Smooth muscle cell (in vitro differentiated cells): ENCODE measurements around the gene PTPRN2. TPM values are rescaled to one million over a fixed set of nuclear protein-coding genes. Genes with fewer than 3 reads are reported as not detected.

Source experiments
- DNase-seq: peaks from one replicate; lab custom pipeline; 2025; ENCODE audit not compliant: unreplicated experiment; lab: John Stamatoyannopoulos, UW
- H2AFZ ChIP-seq: fragments of 200-600 bp; sonication (generic); 2 replicates; pipeline ENCODE4 v1.6.0; 2016; ENCODE audit warnings: antibody characterized with exemption, low read depth, mild to moderate bottlenecking
- H3F3A ChIP-seq: fragments of 200-600 bp; sonication (generic); 2 replicates; pipeline ENCODE4 v1.6.0; 2017; ENCODE audit warnings: antibody characterized with exemption, low read depth
- H3K27ac ChIP-seq: fragments of 200-600 bp; sonication (generic); 2 replicates; pipeline ENCODE4 v1.5.1; 2016; ENCODE audit warnings: low read depth, mild to moderate bottlenecking
- H3K27me3 ChIP-seq: fragments of 200-600 bp; sonication (generic); 2 replicates; pipeline ENCODE4 v1.6.1; 2016; ENCODE audit warnings: low read depth, mild to moderate bottlenecking
- H3K36me3 ChIP-seq: fragments of 200-600 bp; sonication (generic); 2 replicates; pipeline ENCODE4 v1.5.1; 2016; ENCODE audit warnings: low read depth
- H3K4me1 ChIP-seq: fragments of 200-600 bp; sonication (generic); 2 replicates; pipeline ENCODE4 v1.5.1; 2016; ENCODE audit warnings: low read depth
- H3K4me2 ChIP-seq: fragments of 200-600 bp; sonication (generic); 2 replicates; pipeline ENCODE4 v1.6.0; 2016; ENCODE audit warnings: mild to moderate bottlenecking
- H3K4me3 ChIP-seq: fragments of 200-600 bp; sonication (generic); 2 replicates; pipeline ENCODE4 v1.5.1; 2016; ENCODE audit warnings: mild to moderate bottlenecking
- H3K79me2 ChIP-seq: fragments of 200-600 bp; sonication (generic); 2 replicates; pipeline ENCODE4 v1.6.0; 2016; ENCODE audit warnings: low read depth, mild to moderate bottlenecking
- H3K9ac ChIP-seq: fragments of 200-600 bp; sonication (generic); 2 replicates; pipeline ENCODE4 v1.6.0; 2016; ENCODE audit warnings: low read depth
- H3K9me3 ChIP-seq: fragments of 200-600 bp; sonication (generic); replicated peaks from 2 replicates; pipeline ENCODE4 v1.5.1; 2016; ENCODE audit warnings: low read depth
- H4K20me1 ChIP-seq: fragments of 200-600 bp; sonication (generic); 2 replicates; pipeline ENCODE4 v1.6.0; 2016; ENCODE audit warnings: low read depth
- WGBS: methylation state at CpG from one replicate; pipeline ENCODE4 v1.1.7; 2016; ENCODE audit warnings: low lambda C conversion rate; 5-methylcytosine and 5-hydroxymethylcytosine counted together
- polyA plus RNA-seq: library from polyadenylated mRNA; unstranded; fragments of >200 nt; fragmentation: Nextera tagmentation; extraction: Ambion mirVana; gene quantifications from 2 replicates; pipeline ENCODE4 v1.2.1, GENCODE V29; 2016
- total RNA-seq: library from RNA; depleted of rRNA; stranded (reverse); fragments of >200 nt; gene quantifications from 2 replicates; pipeline ENCODE4 v1.2.3, GENCODE V29; 2014
- TF ChIP-seq, protein P1 (sequence below): fragments of 200-600 bp; sonication (generic); IDR thresholded peaks from 2 replicates; pipeline ENCODE4 v1.5.1; 2017; ENCODE audit warnings: borderline replicate concordance, mild to moderate bottlenecking, antibody characterized with exemption; ENCODE audit not compliant: insufficient read depth, poor library complexity, severe bottlenecking

Gene PTPRN2
- total and polyA plus RNA-seq, 2 experiments from 2014 or later = 0.09 to 0.87 TPM

GRCh38 chr7:157769526-157770215 is 818.0 kb downstream of the PTPRN2 start:
- no peak for DNase-seq
- H3K9ac ChIP-seq = no peak overlapping the region
- H3K79me2 ChIP-seq = no peaks in the 10 kb centered on the region
- no peaks in the 10 kb centered on the region for H3K36me3 ChIP-seq
- no peaks in the 10 kb centered on the region for H3K27me3 ChIP-seq
- no peak overlapping the region for H2AFZ ChIP-seq
- no peak overlapping the region for H3K27ac ChIP-seq
- no peak overlapping the region for H3K4me3 ChIP-seq
- H3K4me2 ChIP-seq = no peak overlapping the region
- no peaks in the 10 kb centered on the region for H4K20me1 ChIP-seq
- whole genome bisulfite sequencing = 91% methylated on average over 19 of the region's 19 CpGs
- TF ChIP-seq, protein P1, sequence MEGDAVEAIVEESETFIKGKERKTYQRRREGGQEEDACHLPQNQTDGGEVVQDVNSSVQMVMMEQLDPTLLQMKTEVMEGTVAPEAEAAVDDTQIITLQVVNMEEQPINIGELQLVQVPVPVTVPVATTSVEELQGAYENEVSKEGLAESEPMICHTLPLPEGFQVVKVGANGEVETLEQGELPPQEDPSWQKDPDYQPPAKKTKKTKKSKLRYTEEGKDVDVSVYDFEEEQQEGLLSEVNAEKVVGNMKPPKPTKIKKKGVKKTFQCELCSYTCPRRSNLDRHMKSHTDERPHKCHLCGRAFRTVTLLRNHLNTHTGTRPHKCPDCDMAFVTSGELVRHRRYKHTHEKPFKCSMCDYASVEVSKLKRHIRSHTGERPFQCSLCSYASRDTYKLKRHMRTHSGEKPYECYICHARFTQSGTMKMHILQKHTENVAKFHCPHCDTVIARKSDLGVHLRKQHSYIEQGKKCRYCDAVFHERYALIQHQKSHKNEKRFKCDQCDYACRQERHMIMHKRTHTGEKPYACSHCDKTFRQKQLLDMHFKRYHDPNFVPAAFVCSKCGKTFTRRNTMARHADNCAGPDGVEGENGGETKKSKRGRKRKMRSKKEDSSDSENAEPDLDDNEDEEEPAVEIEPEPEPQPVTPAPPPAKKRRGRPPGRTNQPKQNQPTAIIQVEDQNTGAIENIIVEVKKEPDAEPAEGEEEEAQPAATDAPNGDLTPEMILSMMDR = no peak
- no peaks in the 10 kb centered on the region for H3K4me1 ChIP-seq
- no peaks in the 10 kb centered on the region for H3K9me3 ChIP-seq
- H3F3A ChIP-seq = no peaks in the 10 kb centered on the region

DNA sequence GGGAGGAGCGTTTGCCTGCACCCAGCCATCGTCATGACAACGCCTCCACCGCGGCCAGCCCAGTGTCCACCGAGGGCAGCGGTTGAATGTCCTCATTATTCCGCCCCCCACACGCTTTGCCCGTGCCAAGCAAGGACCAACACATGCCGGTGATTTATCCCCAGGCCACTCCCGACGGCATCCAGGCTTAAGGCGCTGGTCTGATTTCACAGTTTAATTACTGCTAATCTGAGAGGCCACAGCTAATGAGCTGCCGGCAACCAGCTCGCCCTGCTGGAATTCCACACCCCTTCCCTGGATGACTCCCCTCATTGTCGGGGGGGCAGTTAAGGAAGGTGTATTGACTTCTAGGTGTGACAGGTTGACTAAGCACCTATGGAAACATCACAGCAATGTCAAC is 818.5 kb downstream of the PTPRN2 start:
- Histone ChIP-seq H3K27ac (no peak overlapping the region), H3K27me3 (no peaks in the 10 kb centered on the region), H3K79me2 (no peaks in the 10 kb centered on the region), H3K9ac (no peak overlapping the region), H3F3A (no peaks in the 10 kb centered on the region), H3K9me3 (no peaks in the 10 kb centered on the region), H3K4me2 (no peak overlapping the region), H2AFZ (no peak overlapping the region), H4K20me1 (no peaks in the 10 kb centered on the region), H3K4me1 (no peaks in the 10 kb centered on the region), H3K4me3 (no peak overlapping the region), H3K36me3 (no peaks in the 10 kb centered on the region)
- WGBS = 86% methylated on average over 17 of the region's 17 CpGs
- no peak for DNase-seq
- TF ChIP-seq, protein P1 = no peak

DNA sequence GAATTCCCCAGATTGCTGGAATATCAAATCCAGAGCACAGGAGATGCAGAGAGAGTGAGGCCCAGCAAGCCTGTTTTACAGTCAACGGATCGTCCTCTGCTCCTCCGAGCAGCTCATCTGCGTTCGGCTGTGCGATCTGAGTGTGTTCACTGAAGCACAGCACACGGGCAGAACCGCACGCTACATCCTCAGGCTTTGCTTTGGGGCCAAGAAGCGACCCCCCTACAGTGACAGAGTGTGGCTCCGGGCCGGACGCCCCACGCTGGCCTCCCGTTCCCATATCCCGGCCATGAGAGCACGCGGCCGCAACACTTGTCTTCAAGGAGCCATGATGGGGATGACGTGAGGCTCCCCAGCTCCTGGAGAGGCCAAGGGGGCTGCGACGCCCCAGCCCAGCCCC is 819.4 kb downstream of the PTPRN2 start:
- Histone ChIP-seq H3K4me2 (no peak overlapping the region), H4K20me1 (no peaks in the 10 kb centered on the region), H3K27ac (no peak overlapping the region), H3F3A (no peaks in the 10 kb centered on the region), H3K27me3 (no peaks in the 10 kb centered on the region), H3K4me3 (no peak overlapping the region), H3K4me1 (no peaks in the 10 kb centered on the region), H3K9ac (no peak overlapping the region), H3K79me2 (no peaks in the 10 kb centered on the region), H2AFZ (no peak overlapping the region), H3K36me3 (no peaks in the 10 kb centered on the region), H3K9me3 (no peaks in the 10 kb centered on the region)
- TF ChIP-seq, protein P1 = no peak
- WGBS = 92% methylated on average over 22 of the region's 22 CpGs
- DNase-seq = no peak

DNA sequence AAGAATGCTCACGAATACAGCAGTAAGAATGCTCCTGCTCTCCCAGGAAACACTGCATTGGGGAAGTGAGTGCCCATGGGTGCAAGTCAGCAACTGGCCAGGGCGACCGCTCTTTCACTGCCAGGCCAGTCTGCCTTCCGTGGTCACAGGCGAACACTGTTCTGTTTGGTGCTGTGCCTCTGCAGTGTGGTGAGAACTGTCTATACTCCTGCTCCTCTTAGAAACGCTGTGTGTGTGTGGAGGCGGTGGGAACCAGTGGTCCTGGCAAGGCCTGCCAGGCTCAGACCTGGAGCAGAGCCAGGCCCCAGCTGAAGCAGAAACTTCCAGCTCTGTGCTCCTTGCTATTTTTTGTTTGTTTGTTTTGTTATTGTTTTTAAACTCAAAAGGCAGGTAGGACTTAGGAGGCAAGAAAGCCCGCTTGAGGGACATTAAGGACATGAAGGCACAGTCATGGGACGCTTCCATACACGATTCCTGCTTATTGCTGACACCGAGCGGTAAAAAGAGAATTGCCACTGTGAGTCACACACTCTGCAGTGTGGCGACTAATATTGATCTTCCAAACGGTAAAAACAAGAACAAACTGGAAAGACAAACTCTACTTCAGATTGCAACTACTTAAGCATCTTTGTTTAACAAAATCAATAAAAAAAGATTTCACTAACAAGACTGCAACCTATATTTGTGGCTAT is 820.0 kb downstream of the PTPRN2 start:
- TF ChIP-seq, protein P1 = no peak
- H2AFZ ChIP-seq = no peak overlapping the region
- H4K20me1 ChIP-seq = no peaks in the 10 kb centered on the region
- H3K4me1 ChIP-seq = no peaks in the 10 kb centered on the region
- 86% methylated on average over 14 of the region's 14 CpGs for WGBS
- no peak overlapping the region for H3K4me3 ChIP-seq
- no peak overlapping the region for H3K27ac ChIP-seq
- DNase-seq = no peak
- no peaks in the 10 kb centered on the region for H3K27me3 ChIP-seq
- H3K9ac ChIP-seq = no peak overlapping the region
- H3K4me2 ChIP-seq = no peak overlapping the region
- H3K36me3 ChIP-seq = no peaks in the 10 kb centered on the region
- no peaks in the 10 kb centered on the region for H3F3A ChIP-seq
- no peaks in the 10 kb centered on the region for H3K9me3 ChIP-seq
- H3K79me2 ChIP-seq = no peaks in the 10 kb centered on the region
